Smooth muscle cell (in vitro differentiated cells): ENCODE results near the gene HPS3. TPM values are rescaled to one million over a fixed set of nuclear protein-coding genes. Genes with fewer than 3 reads are reported as not detected.

ENCODE experiments used
- DNase-seq: peaks from one replicate; lab custom pipeline; 2025; ENCODE audit not compliant: unreplicated experiment; lab: John Stamatoyannopoulos, UW
- H2AFZ ChIP-seq: fragments of 200-600 bp; sonication (generic); 2 replicates; pipeline ENCODE4 v1.6.0; 2016; ENCODE audit warnings: antibody characterized with exemption, low read depth, mild to moderate bottlenecking
- H3F3A ChIP-seq: fragments of 200-600 bp; sonication (generic); 2 replicates; pipeline ENCODE4 v1.6.0; 2017; ENCODE audit warnings: antibody characterized with exemption, low read depth
- H3K27ac ChIP-seq: fragments of 200-600 bp; sonication (generic); 2 replicates; pipeline ENCODE4 v1.5.1; 2016; ENCODE audit warnings: low read depth, mild to moderate bottlenecking
- H3K27me3 ChIP-seq: fragments of 200-600 bp; sonication (generic); 2 replicates; pipeline ENCODE4 v1.6.1; 2016; ENCODE audit warnings: low read depth, mild to moderate bottlenecking
- H3K36me3 ChIP-seq: fragments of 200-600 bp; sonication (generic); 2 replicates; pipeline ENCODE4 v1.5.1; 2016; ENCODE audit warnings: low read depth
- H3K4me1 ChIP-seq: fragments of 200-600 bp; sonication (generic); 2 replicates; pipeline ENCODE4 v1.5.1; 2016; ENCODE audit warnings: low read depth
- H3K4me2 ChIP-seq: fragments of 200-600 bp; sonication (generic); 2 replicates; pipeline ENCODE4 v1.6.0; 2016; ENCODE audit warnings: mild to moderate bottlenecking
- H3K4me3 ChIP-seq: fragments of 200-600 bp; sonication (generic); 2 replicates; pipeline ENCODE4 v1.5.1; 2016; ENCODE audit warnings: mild to moderate bottlenecking
- H3K79me2 ChIP-seq: fragments of 200-600 bp; sonication (generic); 2 replicates; pipeline ENCODE4 v1.6.0; 2016; ENCODE audit warnings: low read depth, mild to moderate bottlenecking
- H3K9ac ChIP-seq: fragments of 200-600 bp; sonication (generic); 2 replicates; pipeline ENCODE4 v1.6.0; 2016; ENCODE audit warnings: low read depth
- H3K9me3 ChIP-seq: fragments of 200-600 bp; sonication (generic); replicated peaks from 2 replicates; pipeline ENCODE4 v1.5.1; 2016; ENCODE audit warnings: low read depth
- H4K20me1 ChIP-seq: fragments of 200-600 bp; sonication (generic); 2 replicates; pipeline ENCODE4 v1.6.0; 2016; ENCODE audit warnings: low read depth
- CTCF ChIP-seq: fragments of 200-600 bp; sonication (generic); IDR thresholded peaks from 2 replicates; pipeline ENCODE4 v1.5.1; 2017; ENCODE audit warnings: borderline replicate concordance, mild to moderate bottlenecking, antibody characterized with exemption; ENCODE audit not compliant: insufficient read depth, poor library complexity, severe bottlenecking
- WGBS: methylation state at CpG from one replicate; pipeline ENCODE4 v1.1.7; 2016; ENCODE audit warnings: low lambda C conversion rate; 5-methylcytosine and 5-hydroxymethylcytosine counted together
- polyA plus RNA-seq: library from polyadenylated mRNA; unstranded; fragments of >200 nt; fragmentation: Nextera tagmentation; extraction: Ambion mirVana; gene quantifications from 2 replicates; pipeline ENCODE4 v1.2.1, GENCODE V29; 2016
- total RNA-seq: library from RNA; depleted of rRNA; stranded (reverse); fragments of >200 nt; gene quantifications from 2 replicates; pipeline ENCODE4 v1.2.3, GENCODE V29; 2014

Gene HPS3
- total and polyA plus RNA-seq, 2 experiments from 2014 or later: 12.3 to 25.4 TPM

DNA sequence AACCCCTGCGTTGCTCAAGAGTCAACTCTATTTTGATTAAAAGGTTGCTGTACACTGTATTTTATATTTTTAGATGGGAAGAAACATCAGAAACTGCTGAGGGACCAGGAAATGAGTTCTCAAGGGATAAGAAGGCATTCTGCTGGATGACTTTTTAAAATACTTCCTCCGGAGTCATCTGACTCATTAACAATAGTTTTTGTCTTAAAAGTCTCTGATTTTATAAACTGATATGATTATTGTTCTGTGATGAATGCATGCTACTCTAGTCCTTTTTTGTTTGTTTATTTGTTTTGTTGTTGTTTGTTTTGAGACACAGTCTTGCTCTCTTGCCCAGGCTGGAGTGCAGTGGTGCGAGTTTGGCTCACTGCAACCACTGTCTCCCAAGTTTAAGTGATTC lies 25.0 kb upstream of the HPS3 start:
- Histone ChIP-seq H3K4me2 (no peak overlapping the region), H3K27me3 (no peaks in the 10 kb centered on the region), H3K27ac (no peak overlapping the region), H3K9ac (no peak overlapping the region), H3F3A (no peaks in the 10 kb centered on the region), H3K79me2 (no peaks in the 10 kb centered on the region), H3K36me3 (no peaks in the 10 kb centered on the region), H4K20me1 (no peaks in the 10 kb centered on the region), H3K9me3 (no peaks in the 10 kb centered on the region), H3K4me1 (no peaks in the 10 kb centered on the region), H3K4me3 (no peak overlapping the region), H2AFZ (no peak overlapping the region)
- no peak for DNase-seq
- WGBS: 98% methylated on average over 3 of the region's 3 CpGs
- TF ChIP-seq CTCF: no peak

GRCh38 chr3:149114458-149114857 lies 15.0 kb upstream of the HPS3 start:
- Histone ChIP-seq H2AFZ (no peak overlapping the region), H3K9me3 (no peaks in the 10 kb centered on the region), H3K4me2 (no peak overlapping the region), H3K27me3 (no peaks in the 10 kb centered on the region), H3F3A (no peaks in the 10 kb centered on the region), H3K4me1 (no peaks in the 10 kb centered on the region), H3K27ac (no peak overlapping the region), H3K36me3 (no peaks in the 10 kb centered on the region), H4K20me1 (no peaks in the 10 kb centered on the region), H3K9ac (no peak overlapping the region), H3K79me2 (no peaks in the 10 kb centered on the region), H3K4me3 (no peak overlapping the region)
- 100% methylated on average over 1 of the region's 1 CpG for WGBS
- DNase-seq: no peak
- TF ChIP-seq CTCF: no peak

DNA sequence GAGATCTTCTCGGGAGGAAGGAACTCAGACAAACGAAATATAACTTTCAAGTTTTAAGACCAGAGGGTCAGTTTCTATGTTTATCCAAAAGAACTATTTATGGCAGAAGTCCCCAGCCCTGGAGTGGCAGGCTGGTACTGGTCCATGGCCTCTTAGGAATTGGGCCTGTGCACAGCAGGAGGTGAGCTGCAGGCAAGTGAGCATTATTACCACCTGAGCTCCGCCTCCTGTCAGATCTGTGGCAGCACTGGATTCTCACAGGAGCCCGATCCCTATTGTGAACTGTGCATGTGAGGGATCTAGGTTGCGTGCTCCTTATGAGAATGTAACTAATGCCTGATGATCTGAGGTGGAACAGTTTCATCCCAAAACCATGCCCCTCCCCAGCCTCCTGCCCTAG lies 14.3 kb upstream of the HPS3 start:
- no peaks in the 10 kb centered on the region for H3F3A ChIP-seq
- no peaks in the 10 kb centered on the region for H3K9me3 ChIP-seq
- H4K20me1 ChIP-seq: no peaks in the 10 kb centered on the region
- H2AFZ ChIP-seq: no peak overlapping the region
- H3K4me3 ChIP-seq: no peak overlapping the region
- no peak overlapping the region for H3K4me2 ChIP-seq
- no peaks in the 10 kb centered on the region for H3K36me3 ChIP-seq
- no peak overlapping the region for H3K9ac ChIP-seq
- no peak for TF ChIP-seq CTCF
- no peaks in the 10 kb centered on the region for H3K79me2 ChIP-seq
- no peak for DNase-seq
- H3K27ac ChIP-seq: no peak overlapping the region
- no peaks in the 10 kb centered on the region for H3K27me3 ChIP-seq
- H3K4me1 ChIP-seq: no peaks in the 10 kb centered on the region
- 76% methylated on average over 5 of the region's 5 CpGs for WGBS

GRCh38 chr3:149118724-149119123 lies 10.7 kb upstream of the HPS3 start:
- no peak for TF ChIP-seq CTCF
- Histone ChIP-seq H3K9me3 (no peaks in the 10 kb centered on the region), H3F3A (no peaks in the 10 kb centered on the region), H3K27me3 (no peaks in the 10 kb centered on the region), H3K4me2 (no peak overlapping the region), H3K9ac (no peak overlapping the region), H3K36me3 (no peaks in the 10 kb centered on the region), H3K27ac (no peak overlapping the region), H3K4me3 (no peak overlapping the region), H4K20me1 (no peaks in the 10 kb centered on the region), H3K79me2 (no peaks in the 10 kb centered on the region), H3K4me1 (no peaks in the 10 kb centered on the region), H2AFZ (no peak overlapping the region)
- WGBS: 92% methylated on average over 9 of the region's 9 CpGs
- no peak for DNase-seq
